Activated B cell treated with CpG ODN at 0.5 μM for 24 hours (primary cell): ENCODE results near the gene CDK19. TPM values are rescaled to one million over a fixed set of nuclear protein-coding genes. Genes with fewer than 3 reads are reported as not detected.
"Not testable (repeated sequence)": the region's sequence is repeated elsewhere in the genome, so short reads cannot be mapped to it uniquely, and the experiment has no call there.

Experiments used
- ATAC-seq: fragments of 200-7000 bp; cut with Tn5 transposase; one replicate; pipeline ENCODE4 v1.10.0; 2021; ENCODE audit warnings: low read depth, mild to moderate bottlenecking, moderate library complexity
- CTCF ChIA-PET: fragments of 350-600 bp; sonication (Branson Sonifier 250); formaldehyde crosslinking; loops from one replicate; lab custom pipeline; 2021; ENCODE audit warnings: antibody characterized with exemption; lab: Charles Lee
- POLR2A ChIA-PET: fragments of 350-600 bp; sonication (Branson Sonifier 250); formaldehyde crosslinking; loops from one replicate; lab custom pipeline; 2021; ENCODE audit warnings: antibody characterized with exemption; lab: Charles Lee
- DNase-seq: peaks from one replicate; pipeline ENCODE4 v3.0.0; 2022
- H3K27ac Mint-ChIP-seq: one replicate; pipeline ENCODE4 v1.8.0; 2020; ENCODE audit warnings: mixed read lengths
- H3K27me3 Mint-ChIP-seq: one replicate; pipeline ENCODE4 v1.8.0; 2021; ENCODE audit warnings: mixed read lengths
- H3K36me3 Mint-ChIP-seq: one replicate; pipeline ENCODE4 v1.8.0; 2021; ENCODE audit warnings: low read depth, mixed read lengths
- H3K4me1 Mint-ChIP-seq: one replicate; pipeline ENCODE4 v1.8.0; 2021; ENCODE audit warnings: mixed read lengths
- H3K4me3 Mint-ChIP-seq: one replicate; pipeline ENCODE4 v1.8.0; 2020; ENCODE audit warnings: mild to moderate bottlenecking, mixed read lengths
- H3K9me3 Mint-ChIP-seq: one replicate; pipeline ENCODE4 v1.8.0; 2020; ENCODE audit warnings: mixed read lengths
- CTCF ChIP-seq: fragments of 200-600 bp; IDR thresholded peaks from one replicate; pipeline ENCODE4 v1.8.0; 2022; ENCODE audit warnings: antibody characterized with exemption, mild to moderate bottlenecking
- intact Hi-C: fragments of 100-400 bp; cut with micrococcal nuclease; formaldehyde crosslinking; loops from one replicate; pipeline ENCODE4 v1.15.1; 2024
- total RNA-seq: library from RNA; stranded (reverse); gene quantifications from 2 replicates; pipeline ENCODE4 v1.2.3, GENCODE V29; 2022

Gene CDK19
- total RNA-seq, 1 donor from 2014 or later = 31.1 TPM

- Mint-ChIP-seq H3K9me3 (peaks cover 6% of the 10 kb centered on the region), H3K36me3 (peaks cover 41% of the 10 kb centered on the region), H3K4me3 (no peak overlapping the region), H3K27me3 (no peaks in the 10 kb centered on the region), H3K4me1 (peaks cover 10% of the 10 kb centered on the region), H3K27ac (no peak overlapping the region)
- CTCF ChIA-PET = no interaction called here
- intact Hi-C loops = no loop called here
- POLR2A ChIA-PET = no interaction called here
- DNase-seq (no peak), ATAC-seq (no peak)
- no peak for TF ChIP-seq CTCF
Observed at GRCh38 chr6:110768057-110768456, 47.2 kb downstream of the CDK19 start.

- Mint-ChIP-seq H3K4me3 (no peak overlapping the region), H3K27me3 (no peaks in the 10 kb centered on the region), H3K36me3 (peaks cover 20% of the 10 kb centered on the region), H3K9me3 (no peaks in the 10 kb centered on the region), H3K4me1 (peaks cover 5% of the 10 kb centered on the region), H3K27ac (no peak overlapping the region)
- DNase-seq = no peak
- ChIA-PET CTCF (no interaction called here), POLR2A (interaction anchor here (0.5 kb wide), 1 partner anchor 177 kb away, joined by 4 read pairs; no protein-coding TSS in a partner anchor)
- ATAC-seq = no peak
- intact Hi-C loops = no loop called here
- no peak for TF ChIP-seq CTCF
Observed at GRCh38 chr6:110761371-110761770, 53.9 kb downstream of the CDK19 start.

GRCh38 chr6:110760589-110760988 lies 54.7 kb downstream of the CDK19 start:
- DNase-seq (no peak), ATAC-seq (no peak)
- intact Hi-C loops = no loop called here
- CTCF ChIA-PET = no interaction called here
- H3K27me3 Mint-ChIP-seq = no peaks in the 10 kb centered on the region
- no peaks in the 10 kb centered on the region for H3K9me3 Mint-ChIP-seq
- no peak overlapping the region for H3K4me3 Mint-ChIP-seq
- H3K4me1 Mint-ChIP-seq = peaks cover 5% of the 10 kb centered on the region
- H3K36me3 Mint-ChIP-seq = peaks cover 15% of the 10 kb centered on the region
- no peak for TF ChIP-seq CTCF
- no peak overlapping the region for H3K27ac Mint-ChIP-seq
- POLR2A ChIA-PET = no interaction called here

GRCh38 chr6:110760098-110760497 lies 55.2 kb downstream of the CDK19 start:
- CTCF ChIA-PET, H3K27ac Mint-ChIP-seq, DNase-seq, H3K9me3 Mint-ChIP-seq, intact Hi-C loops, ATAC-seq, H3K27me3 Mint-ChIP-seq, POLR2A ChIA-PET, H3K4me1 Mint-ChIP-seq, H3K4me3 Mint-ChIP-seq: not testable (repeated sequence)
- peaks cover 15% of the 10 kb centered on the region for H3K36me3 Mint-ChIP-seq

- ChIA-PET POLR2A (interaction anchor here (0.5 kb wide), 1 partner anchor 26 kb away, joined by 3 read pairs; no protein-coding TSS in a partner anchor), CTCF (no interaction called here)
- H3K27me3 Mint-ChIP-seq = no peaks in the 10 kb centered on the region
- no peak for ATAC-seq
- H3K4me1 Mint-ChIP-seq = peaks cover 5% of the 10 kb centered on the region
- DNase-seq = no peak
- no peak overlapping the region for H3K4me3 Mint-ChIP-seq
- intact Hi-C loops = no loop called here
- H3K27ac Mint-ChIP-seq = no peak overlapping the region
- no peaks in the 10 kb centered on the region for H3K9me3 Mint-ChIP-seq
- peaks cover 8% of the 10 kb centered on the region for H3K36me3 Mint-ChIP-seq
- no peak for TF ChIP-seq CTCF
Observed at GRCh38 chr6:110757926-110758325, 57.3 kb downstream of the CDK19 start.

- no peaks in the 10 kb centered on the region for H3K9me3 Mint-ChIP-seq
- ATAC-seq (no peak), DNase-seq (no peak)
- peaks cover 8% of the 10 kb centered on the region for H3K36me3 Mint-ChIP-seq
- no peak for TF ChIP-seq CTCF
- CTCF ChIA-PET = no interaction called here
- intact Hi-C loops = no loop called here
- no peaks in the 10 kb centered on the region for H3K27me3 Mint-ChIP-seq
- POLR2A ChIA-PET = no interaction called here
- H3K4me3 Mint-ChIP-seq = no peak overlapping the region
- H3K4me1 Mint-ChIP-seq = peaks cover 9% of the 10 kb centered on the region
- no peak overlapping the region for H3K27ac Mint-ChIP-seq
Observed at GRCh38 chr6:110756817-110757216, 58.5 kb downstream of the CDK19 start.
